Putamen (tissue), 1 donor: ENCODE data around the gene CRACDL.
A peak's percentile ranks its signal among the peaks of the same experiment; 100 is the strongest.
"Not testable (repeated sequence)": the region's sequence is repeated elsewhere in the genome, so short reads cannot be mapped to it uniquely, and the experiment has no call there.

ENCODE experiments used
- DNase-seq: peaks from one replicate; pipeline ENCODE4 v3.0.0-alpha.2; 2016; ENCODE audit warnings: low spot score

CRACDL gene

DNA sequence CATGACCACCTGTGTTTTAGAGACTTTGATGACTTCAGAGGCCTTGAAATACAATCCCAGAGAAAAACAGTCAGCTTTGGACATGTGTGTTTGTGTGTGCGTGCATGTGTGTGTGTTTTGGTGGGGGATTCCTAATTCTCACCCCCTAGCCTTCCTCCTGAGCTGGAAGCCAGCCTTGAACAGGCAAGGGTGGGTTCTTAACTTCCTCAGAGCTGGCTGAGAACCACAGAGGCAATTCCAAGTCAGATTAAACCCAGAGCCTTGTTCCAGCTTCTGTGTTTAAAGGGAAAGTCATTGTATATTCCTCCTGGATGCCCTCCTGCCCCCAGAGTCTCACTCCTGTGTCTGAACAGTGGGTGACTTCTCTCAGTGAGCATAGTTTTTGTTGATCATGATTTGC lies 159.9 kb downstream of the CRACDL start:
- no peak for DNase-seq

- no peak for DNase-seq
Measured at GRCh38 chr2:98775146-98775986, 160.7 kb downstream of the CRACDL start.

- no peak for DNase-seq
Measured at GRCh38 chr2:98773907-98774306, 162.1 kb downstream of the CRACDL start.

- DNase-seq, result no peak
Measured at GRCh38 chr2:98773169-98773568, 162.9 kb downstream of the CRACDL start.

DNA sequence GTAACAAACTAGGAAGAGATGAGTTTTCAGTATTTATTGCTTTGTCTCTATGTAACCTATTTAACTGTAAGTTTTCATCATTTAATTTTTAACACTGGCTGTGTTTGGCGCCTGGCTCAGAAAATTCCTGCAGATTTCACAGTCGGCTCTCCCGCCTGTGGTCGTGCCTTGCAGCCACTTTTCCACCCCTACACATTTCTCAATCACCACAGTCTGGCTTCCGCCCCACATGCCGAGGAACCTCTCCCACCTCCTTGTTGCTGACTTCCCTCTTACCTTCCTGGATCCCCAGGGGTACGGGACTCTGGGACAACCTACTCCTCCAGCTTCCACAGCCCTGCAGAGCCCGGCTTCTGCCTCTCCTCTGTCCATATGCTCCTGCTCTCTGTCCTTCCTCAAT lies 163.5 kb downstream of the CRACDL start:
- DNase-seq, result no peak

DNA sequence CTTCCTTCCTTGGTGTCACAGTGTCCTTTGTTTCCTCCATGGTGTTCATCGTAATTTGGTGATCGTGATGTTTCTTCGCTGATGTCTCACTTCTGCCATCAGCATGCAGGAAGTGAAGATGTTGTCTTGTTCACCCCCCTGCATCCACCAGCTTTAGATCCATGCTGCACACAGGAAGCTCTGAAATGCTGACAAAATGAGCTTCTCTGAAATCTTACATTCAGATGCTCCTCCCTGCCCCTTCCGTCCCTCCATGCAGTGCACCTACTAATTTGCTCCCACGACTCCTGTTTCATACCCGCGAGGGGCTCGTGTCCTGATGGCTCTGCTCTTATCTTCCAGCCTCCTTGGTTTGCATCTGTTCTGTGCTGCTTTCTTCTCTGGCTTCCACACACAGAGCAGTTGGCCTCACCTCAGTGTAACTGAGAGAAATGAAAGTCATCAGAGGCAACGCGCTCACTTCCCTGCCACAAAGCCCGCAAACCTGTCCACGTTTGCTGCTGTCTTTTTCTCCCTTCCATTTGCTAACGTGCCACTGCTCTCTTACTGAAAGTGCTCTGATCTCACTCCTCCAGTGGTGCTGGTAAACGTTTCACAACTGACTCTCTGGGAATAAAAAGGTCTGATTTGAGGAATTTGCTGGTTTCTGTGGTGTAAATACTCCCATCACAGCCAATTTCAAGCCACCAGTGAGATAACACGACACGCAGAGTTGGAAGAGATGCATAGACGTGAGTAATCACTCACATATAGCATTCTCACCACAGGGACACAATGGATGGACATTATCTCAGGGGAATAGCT lies 164.1 kb downstream of the CRACDL start:
- no peak for DNase-seq

DNA sequence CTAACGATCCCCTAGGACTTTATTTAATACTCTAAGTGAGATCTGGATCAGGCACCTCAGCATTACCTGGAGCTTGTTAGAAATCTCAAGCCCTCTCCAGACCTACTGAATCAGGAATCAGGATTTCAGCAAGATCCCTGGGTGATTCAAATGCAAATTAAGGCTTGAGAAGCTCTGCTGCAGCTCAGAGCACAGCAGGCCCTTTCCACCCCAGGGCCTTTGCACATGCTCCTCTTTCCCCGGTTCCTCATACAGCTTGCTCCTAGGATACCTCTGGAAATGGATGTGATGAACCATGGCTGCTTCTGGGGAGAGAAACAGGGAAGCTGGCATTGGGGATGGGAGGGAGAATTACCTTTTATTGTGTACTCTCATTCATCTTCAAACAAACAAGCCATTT lies 164.8 kb downstream of the CRACDL start:
- no peak for DNase-seq

DNA sequence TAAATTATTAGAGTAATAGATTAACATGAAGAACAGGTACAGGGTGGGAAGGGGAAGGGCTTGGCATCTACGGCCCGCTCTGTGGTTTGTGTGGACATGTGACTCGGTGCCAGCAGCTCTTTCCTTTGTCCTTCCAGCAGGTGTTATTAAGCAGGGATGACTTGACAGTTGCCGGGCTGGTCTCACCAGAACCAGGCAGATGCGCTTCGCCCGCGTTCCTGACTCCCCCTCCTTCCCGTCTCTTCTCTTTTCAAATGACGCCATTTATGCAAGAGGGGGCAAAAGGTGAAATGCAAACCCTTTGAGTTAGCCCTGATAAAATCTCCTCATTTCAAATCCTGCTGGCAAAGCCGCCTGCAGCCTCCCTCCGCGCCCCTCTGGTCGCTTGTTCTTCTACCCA lies 166.2 kb downstream of the CRACDL start:
- DNase-seq, result no peak

DNA sequence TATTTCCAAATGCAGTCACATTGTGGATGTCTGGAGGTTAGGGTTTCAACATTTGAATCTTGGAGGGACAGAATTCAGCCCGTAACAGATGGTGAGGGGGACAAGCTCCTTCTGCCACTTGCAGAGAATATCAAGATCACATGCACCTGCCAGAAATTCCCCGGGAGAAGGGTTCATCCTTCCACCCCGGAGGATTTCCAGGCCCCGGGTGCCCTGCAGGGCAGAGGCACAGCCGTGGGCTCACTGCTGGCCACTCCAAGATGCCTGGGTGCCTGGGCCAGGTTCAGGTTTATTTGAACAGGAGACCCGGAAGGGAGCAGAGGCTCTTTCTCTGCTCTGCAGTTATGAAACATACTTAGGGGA lies 166.9 kb downstream of the CRACDL start:
- no peak for DNase-seq

GRCh38 chr2:98768384-98769113 lies 167.5 kb downstream of the CRACDL start:
- DNase-seq, result no peak

- no peak for DNase-seq
Measured at GRCh38 chr2:98764499-98764898, 171.5 kb downstream of the CRACDL start.

GRCh38 chr2:98763209-98763951 lies 172.6 kb downstream of the CRACDL start:
- no peak for DNase-seq

DNA sequence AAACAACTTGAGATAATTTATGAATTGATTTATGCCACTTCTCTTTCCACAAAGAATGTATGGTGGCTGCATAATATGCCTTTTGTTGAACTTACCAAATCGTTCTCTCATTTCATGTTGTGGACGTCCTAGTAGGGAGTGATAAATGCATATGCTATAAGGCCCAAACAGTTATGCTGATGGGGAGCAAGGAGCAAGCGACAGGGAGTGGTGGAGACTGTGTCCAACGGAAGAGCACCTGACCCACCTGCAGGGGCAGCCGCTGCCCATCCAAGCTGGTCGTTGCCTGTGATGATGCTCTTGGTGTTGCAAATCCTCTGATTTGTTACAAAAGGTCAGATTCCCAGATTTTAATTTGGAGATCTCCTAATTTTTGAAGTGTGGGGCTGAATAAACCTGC lies 174.1 kb downstream of the CRACDL start:
- DNase-seq, result no peak

- DNase-seq, result peak; percentile 37
Measured at GRCh38 chr2:98761267-98761781, 174.7 kb downstream of the CRACDL start.

GRCh38 chr2:98759827-98760625 lies 176.0 kb downstream of the CRACDL start:
- no peak for DNase-seq

GRCh38 chr2:98759338-98759737 lies 176.7 kb downstream of the CRACDL start:
- DNase-seq, result no peak

- peak; percentile 70 for DNase-seq
Measured at GRCh38 chr2:98757904-98758421, 178.1 kb downstream of the CRACDL start.

DNA sequence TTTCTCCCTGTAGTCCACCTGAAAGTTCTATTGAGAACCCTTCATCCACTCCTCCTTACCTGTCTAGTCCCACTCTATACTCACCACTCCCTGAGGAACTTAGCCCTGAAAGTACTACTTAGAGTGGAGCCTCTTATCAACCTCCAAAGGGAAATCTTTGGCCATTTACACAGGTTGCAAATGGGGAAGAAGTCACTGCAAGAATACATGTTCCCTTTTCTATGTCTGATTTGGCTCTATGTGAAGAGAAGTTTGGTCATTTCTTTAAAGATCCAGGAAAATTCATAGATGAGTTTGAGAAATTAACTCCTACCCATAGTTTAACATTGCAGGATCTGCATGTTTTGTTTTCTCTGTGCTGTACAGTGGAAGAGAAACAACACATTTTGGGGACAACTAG lies 182.2 kb downstream of the CRACDL start:
- no peak for DNase-seq

DNA sequence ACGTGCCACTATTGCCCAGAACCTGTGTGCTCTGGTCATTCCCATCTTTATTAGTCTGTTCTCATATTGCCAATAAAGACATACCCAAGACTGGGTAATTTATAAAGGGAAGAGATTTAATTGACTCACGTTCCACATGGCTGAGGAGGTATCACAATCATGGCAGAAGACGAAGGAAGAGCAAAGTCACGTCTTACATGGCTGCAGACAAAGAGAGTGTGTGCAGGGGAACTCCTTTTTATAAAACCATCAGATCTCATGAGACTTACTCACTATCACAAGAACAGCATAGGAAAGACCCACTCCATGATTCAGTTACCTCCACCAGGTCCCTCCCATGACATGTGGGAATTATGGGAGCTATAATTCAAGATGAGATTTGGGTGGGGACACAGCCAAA lies 183.3 kb downstream of the CRACDL start:
- DNase-seq, result not testable (repeated sequence)

GRCh38 chr2:98751748-98752147 lies 184.3 kb downstream of the CRACDL start:
- DNase-seq, result no peak
